H1 (cell line): Measurements from ENCODE around the gene CDH22. TPM values are rescaled to one million over a fixed set of nuclear protein-coding genes. Genes with fewer than 3 reads are reported as not detected.
A peak's percentile ranks its signal among the peaks of the same experiment; 100 is the strongest.

Experiments
- ASH2L ChIP-seq: fragments of 200-600, 300-600 bp; sonication (generic); IDR thresholded peaks from one replicate; pipeline ENCODE4 v1.7.1; 2017; ENCODE audit warnings: low read length
- BRCA1 ChIP-seq: IDR thresholded peaks from 2 replicates; pipeline ENCODE4 v1.6.1; 2012; ENCODE audit warnings: low read depth, low read length, improper control_type of control experiment
- CBX5 ChIP-seq: fragments of 300-800, 300-1000 bp; sonication (generic); IDR thresholded peaks from 2 replicates; pipeline ENCODE4 v1.7.1; 2016; ENCODE audit warnings: antibody characterized with exemption, low read length, low read depth
- CREB1 ChIP-seq: IDR thresholded peaks from 2 replicates; pipeline ENCODE4 v1.6.1; 2012; ENCODE audit warnings: inconsistent platforms
- MAFK ChIP-seq: IDR thresholded peaks from 2 replicates; pipeline ENCODE4 v1.6.1; 2012; ENCODE audit warnings: low read depth, mild to moderate bottlenecking, improper control_type of control experiment, low read length
- MAX ChIP-seq: IDR thresholded peaks from 2 replicates; pipeline ENCODE4 v1.6.1; 2012; ENCODE audit warnings: inconsistent platforms
- POLR2A ChIP-seq, 2 experiments: IDR thresholded peaks; 1 replicate in 1 of 2; 2 replicates in 1 of 2; pipeline ENCODE4 v1.6.1; 2011; ENCODE audit warnings: low read depth in 2 of 2, low read length in 2 of 2, mild to moderate bottlenecking in 2 of 2; ENCODE audit errors: control extremely low read depth in 1 of 2
- SIN3A ChIP-seq, 2 experiments: IDR thresholded peaks in 1 of 2; conservative IDR thresholded peaks in 1 of 2; 2 replicates each; pipeline ENCODE4 v1.6.1; 2011 to 2012; ENCODE audit warnings: low read length in 2 of 2, improper control_type of control experiment in 1 of 2, low read depth in 1 of 2, mild to moderate bottlenecking in 1 of 2
- SIX5 ChIP-seq: IDR thresholded peaks from 2 replicates; pipeline ENCODE4 v1.6.1; 2011; ENCODE audit warnings: mild to moderate bottlenecking, low read depth, low read length
- TBP ChIP-seq: IDR thresholded peaks from 2 replicates; pipeline ENCODE4 v1.6.1; 2011; ENCODE audit warnings: low read depth, low read length, improper control_type of control experiment
- TCF12 ChIP-seq: IDR thresholded peaks from 2 replicates; pipeline ENCODE4 v1.6.1; 2011; ENCODE audit warnings: low read depth, mild to moderate bottlenecking, low read length
- ZNF274 ChIP-seq: IDR thresholded peaks from 2 replicates; pipeline ENCODE4 v1.7.0; 2012; ENCODE audit warnings: low read length, borderline replicate concordance; ENCODE audit errors: extremely low read depth
- polyA plus RNA-seq, 7 experiments: library from polyadenylated mRNA; depleted of rRNA in 3 of 7; stranded (reverse) in 5 of 7; unstranded in 2 of 7; fragments of >200 nt in 5 of 7; fragments of 200-250 nt in 2 of 7; gene quantifications; 1 replicate in 5 of 7; 2 replicates in 1 of 7; 4 replicates in 1 of 7; pipeline versions ENCODE4 v1.2.1 to v1.2.3, GENCODE V29; 2011 to 2013; ENCODE audit warnings: missing spikeins in 2 of 7, mixed read lengths in 2 of 7
- total RNA-seq: library from RNA; stranded (reverse); fragmentation: NEBNext Ultra II Directional; extraction: Animal tissue kit (Norgen Biotek cat#: 25700); gene quantifications from 2 replicates; pipeline ENCODE4 v1.2.1, GENCODE V29; 2021
- TF ChIP-seq, protein P1 (sequence below): fragments of 300-600 bp; sonication (generic); IDR thresholded peaks from 2 replicates; pipeline ENCODE4 v1.7.1; 2012; ENCODE audit warnings: low read length, moderate library complexity, mild to moderate bottlenecking, inconsistent platforms; ENCODE audit not compliant: insufficient replicate concordance

Gene CDH22
- total and polyA plus RNA-seq, 2 of the 8 experiments (the other 6 are each of a cell fraction or from before 2014, with no cell fraction given) = 0.35 to 0.39 TPM

DNA sequence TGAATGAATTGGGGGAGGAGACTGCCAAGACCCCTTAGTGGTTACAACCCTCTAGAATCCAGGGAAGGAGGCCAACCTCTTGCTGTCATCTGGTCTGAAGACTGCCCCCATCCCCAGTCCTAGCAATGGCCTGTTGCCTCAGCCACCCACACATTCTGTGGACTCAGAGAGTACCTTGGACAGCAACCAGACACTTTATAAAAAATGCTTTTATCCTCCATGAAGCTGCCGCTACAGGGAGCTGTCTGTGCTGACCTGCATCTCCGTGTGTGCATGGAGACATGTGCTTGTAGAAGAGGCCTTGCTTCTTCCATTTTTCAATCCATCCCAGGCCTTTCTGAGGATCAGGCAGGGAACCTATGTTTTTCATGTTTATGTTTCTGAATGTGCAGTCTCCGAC is 15.2 kb downstream of the CDH22 start (continued):
- TF ChIP-seq, protein P1, sequence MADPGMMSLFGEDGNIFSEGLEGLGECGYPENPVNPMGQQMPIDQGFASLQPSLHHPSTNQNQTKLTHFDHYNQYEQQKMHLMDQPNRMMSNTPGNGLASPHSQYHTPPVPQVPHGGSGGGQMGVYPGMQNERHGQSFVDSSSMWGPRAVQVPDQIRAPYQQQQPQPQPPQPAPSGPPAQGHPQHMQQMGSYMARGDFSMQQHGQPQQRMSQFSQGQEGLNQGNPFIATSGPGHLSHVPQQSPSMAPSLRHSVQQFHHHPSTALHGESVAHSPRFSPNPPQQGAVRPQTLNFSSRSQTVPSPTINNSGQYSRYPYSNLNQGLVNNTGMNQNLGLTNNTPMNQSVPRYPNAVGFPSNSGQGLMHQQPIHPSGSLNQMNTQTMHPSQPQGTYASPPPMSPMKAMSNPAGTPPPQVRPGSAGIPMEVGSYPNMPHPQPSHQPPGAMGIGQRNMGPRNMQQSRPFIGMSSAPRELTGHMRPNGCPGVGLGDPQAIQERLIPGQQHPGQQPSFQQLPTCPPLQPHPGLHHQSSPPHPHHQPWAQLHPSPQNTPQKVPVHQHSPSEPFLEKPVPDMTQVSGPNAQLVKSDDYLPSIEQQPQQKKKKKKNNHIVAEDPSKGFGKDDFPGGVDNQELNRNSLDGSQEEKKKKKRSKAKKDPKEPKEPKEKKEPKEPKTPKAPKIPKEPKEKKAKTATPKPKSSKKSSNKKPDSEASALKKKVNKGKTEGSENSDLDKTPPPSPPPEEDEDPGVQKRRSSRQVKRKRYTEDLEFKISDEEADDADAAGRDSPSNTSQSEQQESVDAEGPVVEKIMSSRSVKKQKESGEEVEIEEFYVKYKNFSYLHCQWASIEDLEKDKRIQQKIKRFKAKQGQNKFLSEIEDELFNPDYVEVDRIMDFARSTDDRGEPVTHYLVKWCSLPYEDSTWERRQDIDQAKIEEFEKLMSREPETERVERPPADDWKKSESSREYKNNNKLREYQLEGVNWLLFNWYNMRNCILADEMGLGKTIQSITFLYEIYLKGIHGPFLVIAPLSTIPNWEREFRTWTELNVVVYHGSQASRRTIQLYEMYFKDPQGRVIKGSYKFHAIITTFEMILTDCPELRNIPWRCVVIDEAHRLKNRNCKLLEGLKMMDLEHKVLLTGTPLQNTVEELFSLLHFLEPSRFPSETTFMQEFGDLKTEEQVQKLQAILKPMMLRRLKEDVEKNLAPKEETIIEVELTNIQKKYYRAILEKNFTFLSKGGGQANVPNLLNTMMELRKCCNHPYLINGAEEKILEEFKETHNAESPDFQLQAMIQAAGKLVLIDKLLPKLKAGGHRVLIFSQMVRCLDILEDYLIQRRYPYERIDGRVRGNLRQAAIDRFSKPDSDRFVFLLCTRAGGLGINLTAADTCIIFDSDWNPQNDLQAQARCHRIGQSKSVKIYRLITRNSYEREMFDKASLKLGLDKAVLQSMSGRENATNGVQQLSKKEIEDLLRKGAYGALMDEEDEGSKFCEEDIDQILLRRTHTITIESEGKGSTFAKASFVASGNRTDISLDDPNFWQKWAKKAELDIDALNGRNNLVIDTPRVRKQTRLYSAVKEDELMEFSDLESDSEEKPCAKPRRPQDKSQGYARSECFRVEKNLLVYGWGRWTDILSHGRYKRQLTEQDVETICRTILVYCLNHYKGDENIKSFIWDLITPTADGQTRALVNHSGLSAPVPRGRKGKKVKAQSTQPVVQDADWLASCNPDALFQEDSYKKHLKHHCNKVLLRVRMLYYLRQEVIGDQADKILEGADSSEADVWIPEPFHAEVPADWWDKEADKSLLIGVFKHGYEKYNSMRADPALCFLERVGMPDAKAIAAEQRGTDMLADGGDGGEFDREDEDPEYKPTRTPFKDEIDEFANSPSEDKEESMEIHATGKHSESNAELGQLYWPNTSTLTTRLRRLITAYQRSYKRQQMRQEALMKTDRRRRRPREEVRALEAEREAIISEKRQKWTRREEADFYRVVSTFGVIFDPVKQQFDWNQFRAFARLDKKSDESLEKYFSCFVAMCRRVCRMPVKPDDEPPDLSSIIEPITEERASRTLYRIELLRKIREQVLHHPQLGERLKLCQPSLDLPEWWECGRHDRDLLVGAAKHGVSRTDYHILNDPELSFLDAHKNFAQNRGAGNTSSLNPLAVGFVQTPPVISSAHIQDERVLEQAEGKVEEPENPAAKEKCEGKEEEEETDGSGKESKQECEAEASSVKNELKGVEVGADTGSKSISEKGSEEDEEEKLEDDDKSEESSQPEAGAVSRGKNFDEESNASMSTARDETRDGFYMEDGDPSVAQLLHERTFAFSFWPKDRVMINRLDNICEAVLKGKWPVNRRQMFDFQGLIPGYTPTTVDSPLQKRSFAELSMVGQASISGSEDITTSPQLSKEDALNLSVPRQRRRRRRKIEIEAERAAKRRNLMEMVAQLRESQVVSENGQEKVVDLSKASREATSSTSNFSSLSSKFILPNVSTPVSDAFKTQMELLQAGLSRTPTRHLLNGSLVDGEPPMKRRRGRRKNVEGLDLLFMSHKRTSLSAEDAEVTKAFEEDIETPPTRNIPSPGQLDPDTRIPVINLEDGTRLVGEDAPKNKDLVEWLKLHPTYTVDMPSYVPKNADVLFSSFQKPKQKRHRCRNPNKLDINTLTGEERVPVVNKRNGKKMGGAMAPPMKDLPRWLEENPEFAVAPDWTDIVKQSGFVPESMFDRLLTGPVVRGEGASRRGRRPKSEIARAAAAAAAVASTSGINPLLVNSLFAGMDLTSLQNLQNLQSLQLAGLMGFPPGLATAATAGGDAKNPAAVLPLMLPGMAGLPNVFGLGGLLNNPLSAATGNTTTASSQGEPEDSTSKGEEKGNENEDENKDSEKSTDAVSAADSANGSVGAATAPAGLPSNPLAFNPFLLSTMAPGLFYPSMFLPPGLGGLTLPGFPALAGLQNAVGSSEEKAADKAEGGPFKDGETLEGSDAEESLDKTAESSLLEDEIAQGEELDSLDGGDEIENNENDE = no peak
- TF ChIP-seq CBX5 (no peak), TBP (no peak), CREB1 (no peak), TCF12 (no peak), MAX (0 out of 2 replicates have a peak, but pooled peaks have one; percentile 19), SIX5 (no peak), POLR2A (IDR thresholded peaks at IDR 0.05; ENCODE audit: control extremely low read depth in 1 of 2, low read depth in 2 of 2, low read length in 2 of 2) (no peak), ASH2L (no peak), MAFK (no peak), SIN3A (conservative IDR thresholded peaks at IDR 0.05 in 1 of 2, IDR thresholded peaks at IDR 0.05 in 1 of 2; ENCODE audit: low read depth in 1 of 2, low read length in 2 of 2) (peak; percentile 79 to 85; a peak in 2 of 4 replicates), ZNF274 (no peak), BRCA1 (no peak)
